Endodermal cell (in vitro differentiated cells): Measurements from ENCODE around the gene SRSF4. TPM values are rescaled to one million over a fixed set of nuclear protein-coding genes. Genes with fewer than 3 reads are reported as not detected.

ENCODE experiments used
- DNase-seq: peaks from one replicate; pipeline ENCODE4 v3.0.0-alpha.2; 2017
- H3K27ac ChIP-seq: 2 replicates; pipeline ENCODE4 v1.5.1; 2013; ENCODE audit warnings: mild to moderate bottlenecking, low read depth, low read length, moderate library complexity
- H3K27me3 ChIP-seq: 2 replicates; pipeline ENCODE4 v1.6.1; 2013; ENCODE audit warnings: mild to moderate bottlenecking, low read length, moderate library complexity; ENCODE audit not compliant: insufficient read depth, control insufficient read depth, poor library complexity, severe bottlenecking
- H3K36me3 ChIP-seq: 2 replicates; pipeline ENCODE4 v1.7.0; 2013; ENCODE audit warnings: mild to moderate bottlenecking, low read length, moderate library complexity; ENCODE audit not compliant: control insufficient read depth, insufficient read depth
- H3K4me1 ChIP-seq: one replicate; pipeline ENCODE4 v1.7.0; 2013; ENCODE audit warnings: low read length; ENCODE audit not compliant: control insufficient read depth, insufficient read depth
- H3K4me3 ChIP-seq: 2 replicates; pipeline ENCODE4 v1.5.1; 2013; ENCODE audit warnings: mild to moderate bottlenecking, low read length, moderate library complexity
- H3K9ac ChIP-seq: 2 replicates; pipeline ENCODE4 v1.6.1; 2013; ENCODE audit warnings: mild to moderate bottlenecking, low read length, moderate library complexity; ENCODE audit not compliant: poor library complexity, severe bottlenecking; ENCODE audit errors: extremely low read depth
- H3K9me3 ChIP-seq: 2 replicates; pipeline ENCODE4 v1.6.1; 2013; ENCODE audit warnings: mild to moderate bottlenecking, low read length, moderate library complexity; ENCODE audit not compliant: control insufficient read depth
- H3K27ac Mint-ChIP-seq: 2 replicates; pipeline ENCODE4 v1.8.0; 2020; ENCODE audit warnings: mixed read lengths
- H3K27me3 Mint-ChIP-seq: 2 replicates; pipeline ENCODE4 v1.8.0; 2021; ENCODE audit warnings: mild to moderate bottlenecking, mixed read lengths; ENCODE audit not compliant: insufficient read depth
- H3K36me3 Mint-ChIP-seq: 2 replicates; pipeline ENCODE4 v1.8.0; 2020; ENCODE audit warnings: low read depth, mixed read lengths
- H3K4me1 Mint-ChIP-seq: 2 replicates; pipeline ENCODE4 v1.8.0; 2020; ENCODE audit warnings: mixed read lengths
- H3K4me3 Mint-ChIP-seq: 2 replicates; pipeline ENCODE4 v1.8.0; 2020; ENCODE audit warnings: mild to moderate bottlenecking, moderate library complexity, mixed read lengths
- H3K9me3 Mint-ChIP-seq: 2 replicates; pipeline ENCODE4 v1.8.0; 2020; ENCODE audit warnings: mild to moderate bottlenecking, mixed read lengths
- WGBS, 2 experiments: methylation state at CpG; one replicate each; pipeline versions ENCODE4 v1.1.5 to v1.1.7; 2013; ENCODE audit warnings: missing lambda C conversion rate in 2 of 2, mixed read lengths in 1 of 2; ENCODE audit not compliant: insufficient coverage in 1 of 2, insufficient read length in 1 of 2; 5-methylcytosine and 5-hydroxymethylcytosine counted together
- total RNA-seq, 2 donors: library from RNA; stranded (reverse); fragmentation: NEBNext Ultra II Directional in 1 of 2; extraction: Animal tissue kit (Norgen Biotek cat#: 25700) in 1 of 2; gene quantifications; 2 replicates in 1 of 2; 3 replicates in 1 of 2; pipeline ENCODE4 v1.2.1, GENCODE V29; 2021
- TF ChIP-seq, protein P1 (sequence below): fragments of 200-600 bp; sonication (generic); conservative IDR thresholded peaks from 2 replicates; pipeline ENCODE4 v1.5.0; 2021; ENCODE audit warnings: antibody characterized with exemption, mild to moderate bottlenecking

The SRSF4 gene
- total RNA-seq, 2 donors from 2014 or later, result 89.1 to 107 TPM

DNA sequence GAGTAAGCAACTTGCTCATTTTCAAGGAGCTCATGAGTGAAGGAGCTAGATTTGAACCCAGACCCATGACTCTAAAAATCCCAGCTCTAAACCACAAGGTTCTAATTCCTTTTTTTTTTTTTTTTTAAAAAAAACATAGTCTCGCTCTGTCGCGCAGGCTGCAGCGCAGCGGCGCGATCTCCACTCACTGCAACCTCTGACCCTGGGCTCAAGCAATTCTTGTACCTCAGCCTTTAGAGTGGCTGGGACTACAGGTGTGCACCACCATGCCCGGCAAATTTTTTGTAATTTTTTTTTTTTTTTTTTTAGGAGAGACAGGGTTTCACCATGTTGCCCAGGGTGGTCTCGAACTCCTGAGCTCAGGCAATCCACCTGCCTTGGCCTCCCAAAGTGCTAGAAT, 13.8 kb downstream of the SRSF4 start:
- Mint-ChIP-seq H3K9me3 (no peaks in the 10 kb centered on the region), H3K36me3 (peaks cover 51% of the 10 kb centered on the region), H3K4me1 (peaks cover 56% of the 10 kb centered on the region), H3K27ac (no peak overlapping the region), H3K4me3 (no peak overlapping the region), H3K27me3 (no peaks in the 10 kb centered on the region)
- Histone ChIP-seq H3K4me1 (peaks cover 15% of the 10 kb centered on the region), H3K9me3 (no peaks in the 10 kb centered on the region), H3K27ac (no peak overlapping the region), H3K36me3 (peaks cover 94% of the 10 kb centered on the region), H3K27me3 (no peaks in the 10 kb centered on the region), H3K4me3 (no peak overlapping the region), H3K9ac (no peak overlapping the region)
- no peak for DNase-seq
- TF ChIP-seq, protein P1, sequence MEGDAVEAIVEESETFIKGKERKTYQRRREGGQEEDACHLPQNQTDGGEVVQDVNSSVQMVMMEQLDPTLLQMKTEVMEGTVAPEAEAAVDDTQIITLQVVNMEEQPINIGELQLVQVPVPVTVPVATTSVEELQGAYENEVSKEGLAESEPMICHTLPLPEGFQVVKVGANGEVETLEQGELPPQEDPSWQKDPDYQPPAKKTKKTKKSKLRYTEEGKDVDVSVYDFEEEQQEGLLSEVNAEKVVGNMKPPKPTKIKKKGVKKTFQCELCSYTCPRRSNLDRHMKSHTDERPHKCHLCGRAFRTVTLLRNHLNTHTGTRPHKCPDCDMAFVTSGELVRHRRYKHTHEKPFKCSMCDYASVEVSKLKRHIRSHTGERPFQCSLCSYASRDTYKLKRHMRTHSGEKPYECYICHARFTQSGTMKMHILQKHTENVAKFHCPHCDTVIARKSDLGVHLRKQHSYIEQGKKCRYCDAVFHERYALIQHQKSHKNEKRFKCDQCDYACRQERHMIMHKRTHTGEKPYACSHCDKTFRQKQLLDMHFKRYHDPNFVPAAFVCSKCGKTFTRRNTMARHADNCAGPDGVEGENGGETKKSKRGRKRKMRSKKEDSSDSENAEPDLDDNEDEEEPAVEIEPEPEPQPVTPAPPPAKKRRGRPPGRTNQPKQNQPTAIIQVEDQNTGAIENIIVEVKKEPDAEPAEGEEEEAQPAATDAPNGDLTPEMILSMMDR, result no peak
- 91 to 97% methylated on average over 7 to 9 of the region's 9 CpGs for WGBS, 2 experiments

DNA sequence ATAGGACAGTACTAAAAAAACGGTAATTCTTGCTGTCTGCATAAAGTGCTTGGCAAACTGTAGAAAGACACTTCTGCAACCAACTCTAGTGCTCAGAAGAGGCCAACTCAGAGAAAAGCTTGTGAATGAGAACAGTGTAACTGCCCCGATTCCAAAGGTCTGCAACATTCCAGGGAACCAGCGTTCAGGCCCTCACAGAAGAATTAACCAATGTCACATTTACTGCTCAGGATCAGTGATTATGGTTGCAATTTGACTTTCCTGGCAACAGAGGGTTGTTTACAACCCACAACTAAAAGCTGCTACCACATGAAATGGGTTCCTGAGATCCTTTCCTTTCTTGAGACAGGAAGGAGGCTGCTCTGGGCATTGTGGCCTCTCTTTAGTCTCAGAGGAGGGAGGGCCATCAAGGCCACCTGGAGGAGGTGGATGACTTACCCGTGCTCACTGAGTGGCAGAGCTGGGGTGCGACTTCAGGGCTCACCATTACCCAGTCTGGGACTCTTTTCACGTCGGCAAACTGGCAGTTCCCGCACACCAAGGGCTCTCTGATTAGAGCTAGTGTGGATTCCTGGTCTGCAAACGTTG, 15.3 kb downstream of the SRSF4 start:
- no peak overlapping the region for H3K4me3 Mint-ChIP-seq
- H3K9me3 Mint-ChIP-seq, result no peaks in the 10 kb centered on the region
- TF ChIP-seq, protein P1, result no peak
- WGBS, 2 experiments, result 85 to 87% methylated on average over 8 to 9 of the region's 9 CpGs
- H3K4me3 ChIP-seq, result no peak overlapping the region
- H3K4me1 Mint-ChIP-seq, result peaks cover 55% of the 10 kb centered on the region
- H3K4me1 ChIP-seq, result peaks cover 11% of the 10 kb centered on the region
- peaks cover 50% of the 10 kb centered on the region for H3K36me3 Mint-ChIP-seq
- no peaks in the 10 kb centered on the region for H3K9me3 ChIP-seq
- H3K27ac ChIP-seq, result peak overlapping the region; percentile 20
- no peak overlapping the region for H3K9ac ChIP-seq
- peaks cover 92% of the 10 kb centered on the region for H3K36me3 ChIP-seq
- H3K27me3 ChIP-seq, result no peaks in the 10 kb centered on the region
- H3K27ac Mint-ChIP-seq, result peak overlapping the region; percentile 91
- DNase-seq, result peak; percentile 59
- no peaks in the 10 kb centered on the region for H3K27me3 Mint-ChIP-seq

DNA sequence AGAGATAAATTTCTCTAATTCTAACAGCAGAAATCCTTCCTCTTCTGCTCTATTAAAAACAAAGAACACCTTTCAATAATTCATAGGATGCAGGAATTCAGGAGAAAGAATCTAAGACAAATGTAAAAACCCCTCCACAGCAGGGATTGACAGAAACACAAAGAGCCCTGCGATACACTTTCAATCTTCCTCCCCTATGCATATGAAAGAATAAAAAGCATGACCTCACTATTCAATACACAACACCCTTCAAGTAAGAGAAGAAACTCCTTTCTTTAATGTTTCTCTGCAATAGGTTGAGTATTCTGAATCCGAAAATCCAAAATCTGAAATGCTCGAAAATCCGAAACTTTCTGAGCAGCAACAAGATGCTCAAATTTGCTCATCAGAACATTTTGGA, 17.1 kb downstream of the SRSF4 start:
- TF ChIP-seq, protein P1, result no peak
- no peak for DNase-seq
- Mint-ChIP-seq H3K4me1 (peaks cover 43% of the 10 kb centered on the region), H3K9me3 (no peaks in the 10 kb centered on the region), H3K27ac (peak overlapping the region; percentile 91), H3K27me3 (no peaks in the 10 kb centered on the region), H3K36me3 (peaks cover 55% of the 10 kb centered on the region), H3K4me3 (peak overlapping the region; percentile 4)
- Histone ChIP-seq H3K9me3 (no peaks in the 10 kb centered on the region), H3K4me1 (peaks cover 7% of the 10 kb centered on the region), H3K9ac (no peak overlapping the region), H3K27ac (peak overlapping the region; percentile 91), H3K4me3 (no peak overlapping the region), H3K27me3 (no peaks in the 10 kb centered on the region), H3K36me3 (peaks cover 92% of the 10 kb centered on the region)
- WGBS, 2 experiments, result 79 to 81% methylated on average over 3 to 4 of the region's 4 CpGs
